NK-92 (cell line): Measurements from ENCODE around the gene AGAP1.

Experiments used
- DNase-seq: peaks from one replicate; lab custom pipeline; 2025; ENCODE audit not compliant: unreplicated experiment; lab: John Stamatoyannopoulos, UW

AGAP1 gene

GRCh38 chr2:236010920-236011685 is 517.3 kb downstream of the AGAP1 start:
- DNase-seq: no peak

- no peak for DNase-seq
Measured at GRCh38 chr2:236012155-236012554, 518.3 kb downstream of the AGAP1 start.

GRCh38 chr2:236014408-236015131 is 520.7 kb downstream of the AGAP1 start:
- DNase-seq: no peak

GRCh38 chr2:236015171-236015570 is 521.3 kb downstream of the AGAP1 start:
- no peak for DNase-seq

- no peak for DNase-seq
Measured at GRCh38 chr2:236016496-236016895, 522.7 kb downstream of the AGAP1 start.

- no peak for DNase-seq
Measured at GRCh38 chr2:236017446-236017845, 523.6 kb downstream of the AGAP1 start.

GRCh38 chr2:236019434-236019833 is 525.6 kb downstream of the AGAP1 start:
- no peak for DNase-seq

GRCh38 chr2:236021499-236022057 is 527.7 kb downstream of the AGAP1 start:
- DNase-seq: no peak

- no peak for DNase-seq
Measured at GRCh38 chr2:236022128-236022527, 528.3 kb downstream of the AGAP1 start.

GRCh38 chr2:236025892-236026291 is 532.0 kb downstream of the AGAP1 start:
- no peak for DNase-seq

- DNase-seq: no peak
Measured at GRCh38 chr2:236026841-236027240, 533.0 kb downstream of the AGAP1 start.

GRCh38 chr2:236028066-236028465 is 534.2 kb downstream of the AGAP1 start:
- DNase-seq: no peak

- no peak for DNase-seq
Measured at GRCh38 chr2:236033462-236033861, 539.6 kb downstream of the AGAP1 start.

GRCh38 chr2:236034974-236035373 is 541.1 kb downstream of the AGAP1 start:
- DNase-seq: no peak

GRCh38 chr2:236036045-236036444 is 542.2 kb downstream of the AGAP1 start:
- no peak for DNase-seq

GRCh38 chr2:236038096-236038495 is 544.3 kb downstream of the AGAP1 start:
- no peak for DNase-seq

GRCh38 chr2:236040600-236041328 is 546.9 kb downstream of the AGAP1 start:
- no peak for DNase-seq

- no peak for DNase-seq
Measured at GRCh38 chr2:236041616-236042015, 547.8 kb downstream of the AGAP1 start.

- no peak for DNase-seq
Measured at GRCh38 chr2:236042087-236042486, 548.2 kb downstream of the AGAP1 start.

GRCh38 chr2:236044191-236044590 is 550.3 kb downstream of the AGAP1 start:
- DNase-seq: no peak
